ENCODE results near the gene MED10.
"Not testable (repeated sequence)": the region's sequence is repeated elsewhere in the genome, so short reads cannot be mapped to it uniquely, and the experiment has no call there.

The MED10 gene

DNA sequence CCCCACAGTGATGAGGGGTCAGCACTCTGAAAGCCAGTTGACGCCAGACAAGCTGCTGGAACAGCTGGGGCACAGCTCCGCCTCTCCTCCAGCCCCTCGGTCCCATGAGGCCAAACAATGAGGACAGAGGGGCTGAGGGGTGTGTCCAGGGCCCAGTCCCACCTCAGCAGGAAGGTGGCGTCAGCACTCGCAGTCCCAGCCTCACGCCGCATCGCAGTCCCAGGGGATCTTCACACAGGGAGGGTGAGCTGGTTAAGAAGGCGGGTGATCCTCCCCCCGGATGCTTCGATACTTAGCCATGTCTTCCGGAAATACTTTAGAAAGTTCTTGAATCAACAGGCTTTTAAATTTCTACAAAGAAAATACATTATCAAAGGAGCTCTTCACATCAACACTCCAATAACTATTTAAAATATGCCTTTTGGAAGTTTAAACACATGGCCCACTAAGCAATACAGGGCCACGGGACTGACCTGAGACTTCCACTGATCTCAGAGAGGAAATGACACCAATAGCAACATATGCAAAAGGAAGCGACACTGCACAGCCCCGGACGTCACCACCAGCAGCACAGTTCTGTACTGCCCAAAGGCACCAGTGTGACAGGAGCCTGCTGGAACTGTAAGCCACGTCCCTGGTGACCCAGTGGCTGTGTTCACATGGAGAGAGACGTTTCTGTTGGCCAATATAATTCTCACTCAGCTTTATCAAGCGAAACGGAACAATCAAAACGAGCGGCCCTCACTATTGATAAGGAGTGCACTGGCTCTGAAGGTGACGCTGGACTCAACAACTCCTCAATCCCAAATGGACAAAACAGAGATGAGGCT lies 5.9 kb downstream of the MED10 start:
- no peak for DNase-seq

DNA sequence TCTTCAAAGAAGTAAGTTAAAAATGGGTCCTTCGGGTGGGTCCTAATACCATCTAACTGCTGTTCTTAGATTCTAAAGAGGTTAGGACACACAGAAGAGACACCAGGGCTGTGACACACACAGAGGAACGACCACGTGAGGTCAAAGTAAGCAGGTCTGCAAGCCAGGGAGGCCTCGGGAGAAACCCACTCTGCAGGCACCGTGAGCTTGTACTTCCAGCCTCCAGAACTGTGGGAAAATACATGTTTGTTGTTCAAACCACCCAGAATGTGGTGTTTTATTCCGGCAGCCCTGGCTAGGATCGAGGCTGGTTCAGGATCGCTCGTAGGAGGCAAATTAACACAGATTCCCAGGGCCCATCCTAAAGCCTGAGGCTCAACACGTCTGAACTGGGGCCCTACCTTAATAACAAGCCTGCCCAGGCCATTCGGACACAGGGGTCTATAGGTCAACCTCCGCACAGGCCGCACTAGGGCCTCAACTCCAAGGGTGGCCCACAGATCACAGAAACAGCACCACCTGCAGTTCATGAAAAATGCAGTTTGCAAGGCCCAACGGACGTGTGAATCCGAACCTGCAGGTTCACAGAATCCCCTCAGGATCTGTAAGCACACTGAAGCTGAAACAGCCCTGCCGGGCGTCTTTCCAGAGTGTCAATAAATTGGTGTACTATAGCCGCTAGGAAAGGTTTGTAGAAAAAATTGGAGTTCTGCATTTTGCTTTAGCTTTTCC lies 7.1 kb downstream of the MED10 start:
- DNase-seq = no peak

DNA sequence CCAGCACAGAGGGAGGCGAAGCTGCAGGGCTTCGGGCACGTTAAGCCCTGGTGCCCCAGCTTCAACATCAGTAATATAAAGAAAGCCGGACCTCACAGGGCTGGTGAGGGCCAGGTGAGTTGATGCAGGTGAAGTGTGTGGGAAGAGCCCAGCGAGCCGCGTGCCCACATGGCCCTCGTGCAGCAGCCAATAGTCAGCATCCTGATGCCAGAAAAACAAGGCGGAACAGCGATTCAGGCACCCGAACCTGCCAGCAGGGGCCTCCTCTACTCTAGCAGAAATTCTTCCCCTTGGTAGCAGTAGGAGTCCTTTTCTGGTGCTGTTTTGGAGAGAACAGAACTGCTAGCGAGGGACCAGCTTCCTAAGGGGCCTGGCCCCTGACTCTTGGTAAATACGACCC lies 7.8 kb downstream of the MED10 start:
- no peak for DNase-seq

DNA sequence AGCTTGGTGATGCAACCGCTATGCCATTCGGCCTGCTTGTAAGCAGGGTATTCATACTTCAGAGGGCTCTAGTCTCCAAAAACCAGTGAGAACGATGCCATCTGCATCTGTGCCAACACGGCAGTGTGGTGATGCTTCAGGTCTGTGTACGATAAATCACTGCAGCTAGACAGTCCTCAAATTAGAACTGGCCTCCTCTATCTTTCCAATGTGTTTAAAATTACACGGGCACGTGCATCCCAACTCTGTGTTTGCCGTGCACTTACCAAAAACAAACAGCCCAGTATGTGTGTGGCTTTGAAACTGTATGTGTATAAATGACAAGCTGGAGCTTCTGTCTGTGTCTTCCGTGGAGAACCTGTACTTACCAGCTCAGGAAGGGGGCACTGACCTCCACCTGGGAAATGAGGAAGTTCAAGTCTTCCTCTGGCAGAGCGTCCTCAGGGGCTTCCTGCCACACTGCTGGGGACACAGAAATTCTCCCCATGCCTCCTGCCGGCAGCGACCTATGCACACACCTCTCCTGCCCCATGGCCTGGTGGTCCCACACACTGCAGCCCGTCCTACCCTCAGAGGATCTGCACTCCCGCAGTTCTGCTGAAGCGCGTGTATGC lies 12.3 kb downstream of the MED10 start:
- peak; percentile 2 for DNase-seq

DNA sequence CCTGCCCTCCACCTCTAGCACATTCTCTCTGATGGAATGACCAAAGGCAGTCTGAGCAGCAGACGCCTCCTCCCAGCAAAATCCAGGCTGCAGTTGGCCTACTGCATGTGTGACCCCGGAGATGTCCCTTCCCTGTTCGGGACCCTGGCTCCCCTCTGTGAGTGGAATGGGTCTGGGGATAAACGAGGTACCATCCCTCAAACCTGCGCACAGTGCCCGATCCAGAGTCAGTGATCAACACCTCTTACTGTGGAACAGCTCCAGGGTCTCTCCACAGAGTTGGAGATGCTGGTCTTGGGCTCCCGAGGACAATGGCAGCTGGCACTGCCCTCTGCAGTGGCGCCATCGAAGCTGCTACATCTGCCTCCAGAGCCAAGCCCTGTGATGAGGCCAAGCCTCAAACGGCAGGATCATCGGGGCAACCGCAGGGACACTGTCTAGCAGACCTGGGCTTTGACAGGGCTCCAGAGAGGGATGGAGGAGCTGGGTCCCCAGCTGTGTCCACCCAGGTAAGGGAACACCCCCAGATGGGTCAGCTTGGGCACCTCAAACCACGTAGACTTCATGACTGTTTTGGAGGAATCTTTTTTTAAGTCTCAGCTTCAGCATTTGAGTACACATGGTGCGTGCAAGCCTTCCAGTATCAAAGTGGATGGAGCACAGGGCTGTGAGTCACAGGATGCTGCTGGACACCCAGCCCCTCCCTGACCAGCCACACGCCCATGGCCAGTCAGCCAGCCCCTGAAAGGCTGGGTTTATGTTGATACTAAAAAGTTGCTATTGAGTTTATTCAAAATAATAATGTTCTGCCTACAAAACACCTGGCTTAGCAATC lies 13.0 kb downstream of the MED10 start:
- no peak for DNase-seq

DNA sequence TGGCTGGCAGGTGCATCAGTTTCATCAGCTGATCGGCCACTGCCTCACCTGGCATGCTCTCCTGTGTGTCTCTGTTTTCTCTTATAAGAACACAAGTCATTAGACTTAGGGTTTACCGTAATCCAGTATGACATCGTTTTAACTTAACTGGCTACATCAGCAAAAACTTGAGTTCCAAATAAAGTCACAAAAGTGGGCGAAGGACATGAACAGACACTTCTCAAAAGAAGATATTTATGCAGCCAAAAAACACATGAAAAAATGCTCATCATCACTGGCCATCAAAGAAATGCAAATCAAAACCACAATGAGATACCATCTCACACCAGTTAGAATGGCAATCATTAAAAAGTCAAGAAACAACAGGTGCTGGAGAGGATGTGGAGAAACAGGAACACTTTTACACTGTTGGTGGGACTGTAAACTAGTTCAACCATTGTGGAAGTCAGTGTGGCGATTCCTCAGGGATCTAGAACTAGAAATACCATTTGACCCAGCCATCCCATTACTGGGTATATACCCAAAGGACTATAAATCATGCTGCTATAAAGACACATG lies 14.8 kb downstream of the MED10 start:
- not testable (repeated sequence) for DNase-seq

DNA sequence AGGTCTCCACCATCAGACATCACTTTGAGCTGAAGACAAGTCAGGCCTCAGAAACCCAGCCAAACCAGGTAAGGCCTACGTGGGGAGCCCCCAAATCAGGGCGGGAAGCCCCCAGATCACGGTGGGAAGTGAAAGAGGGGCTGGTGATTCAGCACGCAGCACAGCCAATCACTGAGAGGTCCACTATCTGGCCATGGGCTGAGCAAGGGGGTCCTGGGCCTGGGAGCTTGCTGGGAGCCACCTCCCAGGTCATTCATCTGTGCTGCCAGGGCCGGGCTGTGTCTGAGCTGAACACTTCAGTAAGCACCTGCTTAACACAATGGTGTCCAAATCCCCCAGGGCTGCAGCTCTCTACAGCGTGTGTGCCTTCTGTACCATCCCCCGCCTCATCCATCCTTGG lies 15.5 kb downstream of the MED10 start:
- DNase-seq = no peak

DNA sequence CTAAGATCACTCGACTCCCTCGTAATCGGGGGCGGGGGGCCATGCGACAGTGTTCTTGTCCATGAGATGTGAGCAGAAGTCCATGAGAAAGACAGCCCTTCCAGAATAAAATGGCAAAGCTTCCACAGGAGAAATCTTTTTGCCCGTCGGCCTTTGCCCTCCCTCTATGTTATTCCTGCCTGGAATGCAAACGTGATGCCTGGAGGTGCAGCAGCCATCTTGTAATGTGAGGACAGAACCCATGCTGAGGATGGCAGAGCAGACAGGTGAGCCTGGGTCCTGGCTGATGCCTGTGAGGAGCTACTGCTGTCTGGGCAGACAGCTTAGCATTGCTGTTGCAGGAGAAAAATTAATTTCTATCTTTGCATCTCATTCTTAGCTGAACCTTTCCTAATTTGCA lies 17.2 kb downstream of the MED10 start:
- no peak for DNase-seq

DNA sequence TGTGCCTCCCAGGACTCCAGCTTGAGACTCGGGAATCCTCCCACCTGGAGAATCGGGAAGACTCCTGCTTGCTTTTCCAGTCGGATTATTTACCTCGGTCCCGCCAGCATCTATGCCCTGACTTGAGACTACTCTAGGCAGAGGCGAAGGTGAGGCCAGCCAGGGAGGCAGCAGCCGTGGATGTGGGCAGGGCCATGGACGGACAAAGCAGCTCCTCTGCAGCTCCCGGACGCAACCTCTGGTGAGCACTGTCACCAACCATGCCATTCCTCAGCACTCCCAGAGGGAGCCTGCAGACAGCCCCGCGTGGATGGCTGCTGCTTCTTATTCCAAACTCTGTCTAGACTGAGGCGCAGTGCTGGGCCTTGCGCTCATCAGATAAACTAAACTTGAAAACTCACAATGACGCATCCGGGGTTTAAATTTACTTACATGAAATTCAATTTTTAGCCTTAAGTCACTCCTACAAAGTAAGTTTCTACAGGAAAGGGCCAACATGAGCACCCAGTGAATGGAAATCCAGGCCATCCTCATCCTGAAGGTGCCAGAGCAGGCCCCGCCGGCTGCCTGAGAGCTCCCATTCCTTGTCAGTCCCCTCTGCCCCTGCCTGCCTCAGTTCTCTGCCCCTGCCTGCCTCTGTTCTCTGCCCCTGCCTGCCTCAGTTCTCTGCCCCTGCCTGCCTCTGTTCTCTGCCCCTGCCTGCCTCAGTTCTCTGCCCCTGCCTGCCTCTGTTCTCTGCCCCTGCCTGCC lies 17.8 kb downstream of the MED10 start:
- no peak for DNase-seq

DNA sequence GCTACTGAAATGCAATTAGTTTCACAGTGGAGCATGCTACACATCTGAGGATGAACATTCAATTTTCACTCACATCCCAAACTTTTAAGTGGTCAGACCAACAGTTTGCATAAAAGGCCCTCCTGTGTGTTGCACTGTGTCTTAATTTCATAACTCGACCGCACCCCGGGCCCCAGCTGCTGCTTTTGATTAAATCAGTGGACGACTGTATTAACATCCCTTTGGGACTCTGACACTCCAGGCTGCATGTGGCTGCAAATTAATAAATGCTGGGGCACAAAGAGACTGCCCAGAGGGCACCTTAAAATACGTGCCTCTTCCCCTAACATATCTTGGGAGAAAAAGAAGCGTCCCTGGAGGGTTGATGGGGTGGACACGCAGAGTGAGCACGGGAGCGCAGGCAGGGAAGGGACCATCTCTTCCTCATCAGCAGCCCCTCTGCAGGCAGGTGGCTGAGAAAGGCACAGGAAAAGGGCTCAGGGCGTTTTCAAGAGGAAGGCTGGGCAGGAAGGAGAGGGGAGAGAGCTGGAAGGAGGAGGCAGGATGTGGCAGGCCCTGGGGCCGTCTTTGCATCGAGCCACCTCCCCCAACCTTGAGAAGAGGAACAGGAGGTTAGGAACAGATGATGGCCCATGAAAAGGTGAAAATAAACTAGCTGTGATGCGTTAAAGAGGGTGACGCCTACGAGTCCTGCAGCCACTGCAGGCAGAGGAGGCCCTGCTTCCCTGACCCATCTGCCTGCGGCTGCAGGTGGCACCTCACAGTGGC lies 18.6 kb downstream of the MED10 start:
- no peak for DNase-seq

DNA sequence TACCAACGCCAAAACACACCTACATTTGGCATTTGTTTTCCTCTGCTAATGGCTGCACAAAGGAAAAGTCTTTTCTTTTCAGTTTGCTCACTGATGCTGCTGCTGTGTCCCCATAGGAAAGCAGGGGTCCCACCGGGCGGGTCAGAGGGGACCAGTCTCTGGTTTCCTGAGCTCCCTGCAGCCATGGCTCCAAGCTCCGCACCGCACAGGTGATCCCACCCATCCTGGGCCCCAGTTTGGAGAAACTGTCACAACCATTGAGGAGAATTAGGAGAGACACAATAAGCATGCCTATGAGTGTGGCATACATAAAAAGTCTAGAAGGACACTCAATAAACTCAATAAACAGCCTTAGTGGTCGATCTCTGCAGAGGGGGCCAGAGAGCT lies 19.9 kb downstream of the MED10 start:
- DNase-seq = no peak

DNA sequence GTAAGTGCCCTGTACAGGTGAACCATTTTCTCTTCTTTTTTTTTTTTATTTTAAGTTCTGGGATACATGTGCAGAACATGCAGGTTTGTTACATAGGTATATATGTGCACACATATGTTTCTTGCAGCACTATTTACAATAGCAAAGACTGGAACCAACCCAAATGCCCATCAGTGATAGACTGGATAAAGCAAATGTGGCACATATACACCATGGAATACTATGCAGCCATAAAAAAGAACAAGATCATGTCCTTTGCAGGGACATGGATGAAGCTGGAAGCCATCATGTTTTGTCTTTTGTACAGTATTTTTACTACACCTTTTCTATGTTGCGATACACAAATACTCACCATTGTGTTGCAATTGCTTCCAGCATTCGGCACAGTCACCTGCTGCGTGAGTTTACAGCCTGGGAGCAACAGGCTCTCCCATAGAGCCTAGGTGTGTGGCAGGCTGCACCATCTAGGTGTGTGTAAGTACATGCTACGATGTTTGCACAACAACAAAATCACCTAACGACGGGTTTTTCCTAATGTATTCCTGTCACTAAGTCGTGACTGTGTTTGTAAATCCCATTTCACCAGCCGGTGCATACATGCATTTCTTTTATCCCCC lies 20.4 kb downstream of the MED10 start:
- DNase-seq = not testable (repeated sequence)

DNA sequence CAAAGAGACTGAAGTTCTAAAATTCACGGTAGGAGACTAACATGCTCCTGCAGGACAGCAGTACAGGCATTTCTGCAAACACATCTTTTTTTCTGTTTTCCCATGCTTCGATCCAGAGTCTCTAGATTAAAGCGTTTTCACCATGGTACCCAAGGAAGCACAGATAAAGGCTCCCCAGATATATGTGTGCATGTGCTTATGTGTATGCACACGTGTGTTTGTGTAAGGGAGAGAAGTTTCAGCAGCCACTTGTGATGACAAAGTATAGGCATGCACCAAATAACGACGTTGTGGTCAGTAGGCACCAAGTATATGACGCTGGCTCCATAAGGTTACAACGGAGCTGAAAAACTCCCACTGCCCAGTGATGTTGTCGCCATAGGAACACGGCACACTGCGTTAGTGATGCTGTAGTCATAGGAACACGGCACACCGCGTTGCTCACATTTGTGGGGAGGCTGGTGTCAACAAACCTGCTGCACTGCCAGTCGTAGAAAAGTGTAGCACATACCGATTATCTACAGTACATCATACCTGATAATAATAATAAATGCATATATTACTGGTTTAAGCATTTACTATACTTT lies 21.7 kb downstream of the MED10 start:
- DNase-seq = no peak

DNA sequence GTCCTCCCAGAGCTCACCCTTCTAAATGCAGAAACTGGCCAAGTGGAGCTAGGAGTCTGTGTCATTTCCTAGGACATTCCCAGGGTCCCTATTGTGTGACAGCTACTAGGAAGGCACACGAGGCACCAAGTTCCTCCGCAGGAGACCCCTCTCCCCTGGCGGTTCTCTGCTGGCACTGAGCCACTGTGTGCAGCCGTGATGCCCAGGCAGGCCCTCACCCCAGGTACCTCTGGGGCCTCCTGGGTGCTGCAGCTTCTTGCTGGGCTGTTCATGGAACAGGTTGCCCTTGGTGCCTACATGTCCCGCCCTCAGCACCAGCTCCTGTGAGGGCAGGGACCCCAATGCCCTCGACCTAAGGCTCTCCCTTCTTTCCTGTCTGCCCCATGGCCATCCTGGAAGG lies 23.1 kb downstream of the MED10 start:
- no peak for DNase-seq

DNA sequence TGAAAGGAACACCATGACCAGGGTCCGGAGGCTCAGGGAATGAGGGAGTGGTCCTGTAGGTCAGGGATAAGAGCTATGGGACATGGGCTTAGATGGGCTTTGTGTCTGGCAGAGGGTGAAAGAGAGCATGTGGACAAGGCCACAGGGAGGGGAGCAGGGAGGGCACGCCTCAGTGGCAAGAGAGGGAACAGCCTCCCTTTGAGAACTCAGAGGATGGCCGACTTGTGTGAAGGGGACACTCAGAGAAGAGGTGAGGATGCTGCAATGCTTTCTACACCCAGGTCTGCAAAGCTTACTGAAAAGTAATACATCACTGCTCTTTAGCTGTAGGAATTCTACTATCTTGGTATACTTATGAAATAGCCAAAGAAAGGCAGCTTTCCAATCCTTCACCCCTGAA lies 23.5 kb downstream of the MED10 start:
- DNase-seq = no peak

DNA sequence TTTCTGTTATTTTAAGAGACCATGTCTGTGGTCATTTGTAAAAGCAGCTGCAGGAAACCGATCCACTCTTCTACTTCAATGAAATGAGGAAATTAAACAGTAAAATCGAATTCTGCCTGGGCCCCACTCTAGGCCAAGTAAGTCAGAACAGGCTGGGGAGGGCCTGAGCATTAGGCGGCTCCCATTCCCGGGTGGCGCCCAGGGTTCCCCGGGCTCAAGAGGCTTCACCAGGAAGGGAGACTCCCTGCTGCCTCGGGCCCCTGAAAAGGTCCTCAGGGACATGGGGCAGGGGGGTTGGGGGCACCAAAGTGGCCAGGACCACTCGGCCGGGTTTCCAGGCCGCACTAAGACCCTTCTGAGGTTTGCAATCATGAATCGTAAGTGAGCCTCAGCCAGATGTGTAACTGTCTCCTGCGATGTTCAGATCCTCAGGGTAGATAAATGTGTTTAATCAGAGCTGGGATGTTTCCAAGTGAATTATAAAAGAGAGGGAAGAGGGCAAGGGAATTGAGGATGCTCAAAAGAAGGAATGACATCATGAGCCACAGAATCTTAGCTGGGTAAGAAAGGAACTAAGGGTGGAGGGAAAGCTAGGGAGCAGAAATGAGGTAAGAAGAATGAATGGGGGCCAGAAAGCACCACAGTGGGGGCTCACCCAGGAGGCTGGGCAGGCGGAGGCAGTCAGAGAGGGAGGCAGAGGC lies 24.6 kb downstream of the MED10 start:
- DNase-seq = no peak

DNA sequence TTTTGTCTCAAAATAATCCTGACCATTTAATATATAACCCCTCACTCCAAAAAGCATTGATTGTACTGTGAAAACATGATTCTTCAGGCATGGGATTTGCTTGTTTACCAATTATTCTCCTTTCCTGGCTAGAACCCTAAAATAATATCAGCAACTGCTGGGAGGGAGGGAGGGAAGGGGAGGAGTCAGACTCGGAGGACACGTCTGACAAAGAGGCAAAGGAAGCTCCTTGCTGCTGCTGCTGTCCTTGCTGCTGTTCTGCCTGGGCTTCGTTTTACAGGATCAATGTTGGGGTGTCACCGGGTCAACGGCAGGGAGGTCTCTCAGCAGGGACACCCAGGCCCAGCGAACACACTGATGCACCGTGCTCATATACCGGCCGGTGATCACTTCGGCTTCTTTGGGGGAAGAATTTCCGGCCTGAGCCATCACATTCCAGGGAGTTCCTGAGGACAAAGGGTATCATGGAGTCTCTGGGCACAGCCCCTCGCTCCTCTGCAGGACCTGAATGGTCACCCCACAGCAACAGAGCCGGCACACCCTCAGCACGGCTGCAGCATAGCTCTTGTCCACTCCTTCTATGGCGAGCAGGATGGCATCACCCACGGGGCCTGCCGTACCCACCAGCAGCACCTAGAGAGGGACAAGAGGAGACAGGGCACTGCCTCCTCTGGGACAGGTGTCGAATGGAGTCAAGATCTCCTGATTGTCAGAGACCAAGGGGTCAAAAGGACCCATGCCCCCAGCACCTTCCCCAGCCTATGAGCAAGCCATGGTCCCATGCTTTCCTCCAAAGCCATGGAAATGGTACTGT lies 27.9 kb downstream of the MED10 start:
- no peak for DNase-seq

DNA sequence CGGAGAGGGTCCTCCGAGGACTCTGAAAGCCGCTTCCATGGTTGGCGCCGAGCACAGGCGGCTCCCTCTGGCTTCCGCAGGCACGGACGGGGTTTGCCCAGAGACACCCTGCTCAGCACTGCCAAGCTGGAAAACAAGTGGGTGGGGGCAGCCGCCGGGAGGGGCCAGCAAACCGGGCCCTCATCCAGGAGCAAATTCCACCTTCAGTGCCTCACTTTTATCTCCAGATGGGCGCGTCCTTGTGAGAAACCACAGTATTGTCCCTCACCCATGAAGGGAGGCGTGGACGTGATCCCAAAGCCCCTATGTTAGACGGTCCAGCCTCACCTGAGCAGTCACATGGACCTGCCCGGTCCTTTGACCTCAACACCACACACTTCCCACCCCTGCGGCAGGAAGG lies 29.0 kb downstream of the MED10 start:
- DNase-seq = no peak

DNA sequence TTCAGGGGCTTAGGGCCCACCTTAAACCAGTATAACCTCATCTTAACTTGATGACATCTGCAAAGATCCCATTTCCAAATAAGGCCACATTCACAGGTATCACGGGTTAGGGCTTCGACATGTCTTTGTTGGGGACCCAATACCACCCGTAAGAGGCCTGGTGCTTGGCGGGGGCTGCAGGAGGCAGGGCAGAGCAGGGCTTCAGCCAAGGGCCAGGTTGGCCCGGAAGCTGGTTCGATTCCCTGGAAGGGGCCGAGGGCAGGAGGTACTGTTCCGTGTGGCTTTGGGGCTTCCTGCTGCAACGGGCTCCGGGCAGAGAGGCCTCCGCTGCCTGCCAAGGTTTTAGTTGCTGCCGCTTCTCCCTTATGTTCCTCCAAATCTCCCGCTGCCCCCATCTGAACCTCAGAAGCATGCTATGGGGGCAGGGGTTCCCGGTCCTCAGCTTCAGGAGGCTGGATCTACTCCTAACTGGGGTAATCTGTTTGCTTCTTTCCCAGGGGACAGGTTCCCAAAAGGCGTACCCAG lies 29.8 kb downstream of the MED10 start:
- DNase-seq = no peak

Data from MV-4-11 (cell line).